SK-N-SH (cell line): Measurements from ENCODE around the gene VWA5B2. TPM values are rescaled to one million over a fixed set of nuclear protein-coding genes. Genes with fewer than 3 reads are reported as not detected.
A peak's percentile ranks its signal among the peaks of the same experiment; 100 is the strongest.

Experiments
- CTCF ChIA-PET: fragments of 300-600, 350-600 bp; formaldehyde crosslinking; extraction: SDS; loops from one replicate; lab custom pipeline; 2021; lab: Yijun Ruan, JAX
- POLR2A ChIA-PET: fragments of 350-600 bp; sonication (Branson Sonifier 250); formaldehyde crosslinking; extraction: SDS; loops from one replicate; lab custom pipeline; 2020; ENCODE audit warnings: antibody characterized with exemption, inconsistent platforms; lab: Yijun Ruan, JAX
- DNase-seq: peaks from one replicate; pipeline ENCODE4 v3.0.0; 2012
- H2AFZ ChIP-seq: fragments of 200-600 bp; sonication (generic); 2 replicates; pipeline ENCODE4 v1.8.1; 2016; ENCODE audit warnings: antibody characterized with exemption, mild to moderate bottlenecking, low read depth
- H3F3A ChIP-seq: fragments of 200-600 bp; sonication (generic); replicated peaks from 2 replicates; pipeline ENCODE3; 2016; ENCODE audit warnings: antibody characterized with exemption, mild to moderate bottlenecking; ENCODE audit not compliant: insufficient read depth
- H3K27ac ChIP-seq, 2 experiments: fragments of 200-500 bp in 1 of 2; fragments of 200-600 bp in 1 of 2; sonication (Bioruptor generic) in 1 of 2; sonication (generic), shearing (Covaris generic) in 1 of 2; 2 replicates each; pipeline versions ENCODE4 v1.5.1 to v1.6.1; 2014 to 2016; ENCODE audit warnings: low read depth in 2 of 2, inconsistent platforms in 1 of 2, low read length in 1 of 2, mild to moderate bottlenecking in 1 of 2, mixed read lengths in 1 of 2
- H3K27me3 ChIP-seq: fragments of 200-600 bp; sonication (generic), shearing (Covaris generic); 2 replicates; pipeline ENCODE4 v1.6.1; 2016; ENCODE audit warnings: mixed run types; ENCODE audit not compliant: insufficient read depth
- H3K36me3 ChIP-seq, 2 experiments: fragments of 200-500 bp in 1 of 2; fragments of 200-600 bp in 1 of 2; sonication (Bioruptor generic) in 1 of 2; sonication (generic) in 1 of 2; replicated peaks in 1 of 2; 2 replicates each; pipeline versions ENCODE3 to v1.5.1; 2014 to 2016; ENCODE audit warnings: low read length in 1 of 2, mild to moderate bottlenecking in 1 of 2; ENCODE audit not compliant: insufficient read depth in 2 of 2, control insufficient read depth in 1 of 2
- H3K4me1 ChIP-seq, 2 experiments: fragments of 200-500 bp in 1 of 2; fragments of 200-600 bp in 1 of 2; sonication (Bioruptor generic) in 1 of 2; sonication (generic), shearing (Covaris generic) in 1 of 2; 2 replicates each; pipeline versions ENCODE4 v1.5.1 to v1.6.1; 2014 to 2016; ENCODE audit warnings: low read depth in 1 of 2, low read length in 1 of 2, mixed run types in 1 of 2; ENCODE audit not compliant: insufficient read depth in 2 of 2, control insufficient read depth in 1 of 2
- H3K4me2 ChIP-seq: fragments of 200-600 bp; sonication (generic), shearing (Covaris generic); 2 replicates; pipeline ENCODE4 v1.6.1; 2017; ENCODE audit warnings: mixed run types
- H3K4me3 ChIP-seq, 2 experiments: fragments of 200-500 bp in 1 of 2; fragments of 200-600 bp in 1 of 2; sonication (Bioruptor generic) in 1 of 2; sonication (generic), shearing (Covaris generic) in 1 of 2; 2 replicates each; pipeline versions ENCODE4 v1.5.1 to v1.8.1; 2014 to 2016; ENCODE audit warnings: low read depth in 2 of 2, inconsistent platforms in 1 of 2, low read length in 1 of 2, mild to moderate bottlenecking in 1 of 2, mixed read lengths in 1 of 2, moderate library complexity in 1 of 2
- H3K79me2 ChIP-seq: fragments of 200-600 bp; sonication (generic); 2 replicates; pipeline ENCODE4 v1.8.1; 2017; ENCODE audit warnings: mild to moderate bottlenecking; ENCODE audit not compliant: insufficient read depth
- H3K9ac ChIP-seq: fragments of 200-600 bp; sonication (generic); 2 replicates; pipeline ENCODE4 v1.6.1; 2017; ENCODE audit warnings: mixed run types
- H3K9me2 ChIP-seq: fragments of 200-600 bp; sonication (generic); 2 replicates; pipeline ENCODE4 v1.6.1; 2017; ENCODE audit warnings: mixed run types
- H3K9me3 ChIP-seq: fragments of 200-600 bp; sonication (generic); 2 replicates; pipeline ENCODE4 v1.6.1; 2017; ENCODE audit warnings: mixed run types, mild to moderate bottlenecking, moderate library complexity
- H4K20me1 ChIP-seq: fragments of 200-600 bp; sonication (generic); 2 replicates; pipeline ENCODE4 v1.6.1; 2017; ENCODE audit warnings: mild to moderate bottlenecking, mixed run types; ENCODE audit not compliant: insufficient read depth
- CTCF ChIP-seq: fragments of 200-600 bp; sonication (generic); IDR thresholded peaks from 2 replicates; pipeline ENCODE4 v1.6.1; 2017; ENCODE audit warnings: antibody characterized with exemption, mild to moderate bottlenecking, moderate library complexity
- EZH2phosphoT487 ChIP-seq: fragments of 200-600 bp; sonication (generic); IDR thresholded peaks from 2 replicates; pipeline ENCODE4 v1.6.1; 2017; ENCODE audit warnings: low read depth, mixed run types, mild to moderate bottlenecking, antibody characterized with exemption, moderate library complexity, borderline replicate concordance
- FOSL2 ChIP-seq: IDR thresholded peaks from 2 replicates; pipeline ENCODE4 v1.4.0; 2012; ENCODE audit warnings: low read depth, mild to moderate bottlenecking, moderate library complexity, borderline replicate concordance
- FOXM1 ChIP-seq: IDR thresholded peaks from 2 replicates; pipeline ENCODE4 v1.4.0; 2012; ENCODE audit warnings: low read depth, mild to moderate bottlenecking
- GATA2 ChIP-seq: sonication (generic); formaldehyde crosslinking; IDR thresholded peaks from 2 replicates; pipeline ENCODE4 v1.5.0; 2020; ENCODE audit warnings: mild to moderate bottlenecking, missing genetic modification reagents
- MAX ChIP-seq: IDR thresholded peaks from 2 replicates; pipeline ENCODE4 v1.4.0; 2012; ENCODE audit warnings: low read depth
- MXI1 ChIP-seq: IDR thresholded peaks from 2 replicates; pipeline ENCODE4 v1.6.1; 2012; ENCODE audit warnings: mild to moderate bottlenecking, low read depth, low read length, improper control_type of control experiment
- PBX3 ChIP-seq: IDR thresholded peaks from 2 replicates; pipeline ENCODE4; 2012
- RAD21 ChIP-seq: IDR thresholded peaks from 2 replicates; pipeline ENCODE4 v1.6.1; 2012; ENCODE audit warnings: mild to moderate bottlenecking, low read length
- REST ChIP-seq: IDR thresholded peaks from 2 replicates; pipeline ENCODE4 v1.6.1; 2012; ENCODE audit warnings: mild to moderate bottlenecking, low read depth, low read length, moderate library complexity
- SMC3 ChIP-seq: IDR thresholded peaks from 2 replicates; pipeline ENCODE4 v1.6.1; 2012; ENCODE audit warnings: low read depth, low read length, improper control_type of control experiment
- WGBS: methylation state at CpG from one replicate; pipeline ENCODE4 v1.1.6; 2017; ENCODE audit warnings: low lambda C conversion rate; 5-methylcytosine and 5-hydroxymethylcytosine counted together
- polyA plus RNA-seq, 3 experiments: library from polyadenylated mRNA; depleted of rRNA; stranded (reverse); fragments of >200 nt; gene quantifications; 2 replicates each; pipeline ENCODE4 v1.2.3, GENCODE V29; 2012

Gene VWA5B2
- polyA plus RNA-seq, 1 of the 3 experiments (the other 2 are of a cell fraction), result 0.08 TPM

GRCh38 chr3:184241447-184242296 is 12.3 kb downstream of the VWA5B2 start:
- H3K4me1 ChIP-seq, result no peaks in the 10 kb centered on the region; a peak in 1 of 4 replicates
- no peaks in the 10 kb centered on the region for H3F3A ChIP-seq
- H3K27ac ChIP-seq, result no peak overlapping the region
- H3K9me3 ChIP-seq, result no peaks in the 10 kb centered on the region
- 97% methylated on average over 23 of the region's 46 CpGs for WGBS
- no peak overlapping the region for H2AFZ ChIP-seq
- H3K36me3 ChIP-seq, result peaks cover 4 to 38% of the 10 kb centered on the region in 2 experiments
- no peak overlapping the region for H3K4me3 ChIP-seq
- no peaks in the 10 kb centered on the region for H3K9me2 ChIP-seq
- 0 out of 2 replicates have a peak, but pooled peaks cover 11% of the 10 kb centered on the region for H4K20me1 ChIP-seq
- H3K9ac ChIP-seq, result no peak overlapping the region
- no peak overlapping the region for H3K4me2 ChIP-seq
- no peaks in the 10 kb centered on the region for H3K27me3 ChIP-seq
- POLR2A ChIA-PET, result interaction anchor here (0.9 to 1.2 kb wide), 2 partner anchors 9 to 12 kb away, joined by 3 read pairs; no protein-coding TSS in a partner anchor
- peak; percentile 61 for DNase-seq
- TF ChIP-seq CTCF, result peak; percentile 27
- peak; percentile 34; the same call in 1 of the 2 replicates for TF ChIP-seq SMC3
- TF ChIP-seq FOSL2, result no peak
- no peak for TF ChIP-seq PBX3
- TF ChIP-seq FOXM1, result no peak
- no peak for TF ChIP-seq MXI1
- peak; percentile 57 for TF ChIP-seq RAD21
- TF ChIP-seq MAX, result no peak
- TF ChIP-seq EZH2phosphoT487, result no peak
- no peak for TF ChIP-seq REST
- TF ChIP-seq GATA2 (CRISPR knock-in tag), result no peak
- TF ChIP-seq, all 33 proteins: peak for 3
- CTCF ChIA-PET, result interaction anchor here (0.9 to 3.6 kb wide), 8 partner anchors 8 to 346 kb away, joined by 3 to 18 read pairs (median 6); partner anchors contain the start of genes EEF1AKMT4 and VWA5B2
- H3K79me2 ChIP-seq, result peaks cover 2% of the 10 kb centered on the region; the same call in 1 of the 2 replicates
